ENCODE results near the gene CPA5. TPM values are rescaled to one million over a fixed set of nuclear protein-coding genes. Genes with fewer than 3 reads are reported as not detected.

The CPA5 gene
- total and polyA plus RNA-seq, 9 of the 15 experiments (the other 6 are each of a cell fraction or from before 2014, with no cell fraction given): 0.13 to 2.4 (median 0.91) TPM

- H3K27ac ChIP-seq (ENCODE audit: extremely low read depth, low read depth, low read length): no peak overlapping the region
- H3K27me3 ChIP-seq (ENCODE audit: control insufficient read depth in 2 of 2, insufficient read depth in 2 of 2, low read length in 2 of 2): peaks cover 15 to 42% of the 10 kb centered on the region in 2 experiments
- no peaks in the 10 kb centered on the region for H3K36me3 ChIP-seq (ENCODE audit: control insufficient read depth, insufficient read depth, low read length)
- ChIA-PET CTCF (ENCODE audit: low intra/inter-chr PET ratio) (no interaction called here), POLR2A (interaction anchor here (1.0 kb wide), 1 partner anchor 9 kb away, joined by 3 read pairs; no protein-coding TSS in a partner anchor)
- under 1% methylated on average over 10 of the region's 10 CpGs for WGBS (ENCODE audit: insufficient coverage, low coverage, missing lambda C conversion rate)
- no peak for ATAC-seq
- H3K4me1 ChIP-seq (replicated peaks in 1 of 2; ENCODE audit: control insufficient read depth in 2 of 2, insufficient read depth in 2 of 2, low read length in 2 of 2): no peaks in the 10 kb centered on the region; a peak in 1 of 5 replicates
- intact Hi-C loops (cut with micrococcal nuclease): loop anchor here (10.0 kb wide), 1 partner anchor 288 kb away; the partner anchor contains the start of gene KLHDC10
- H3K79me2 ChIP-seq (ENCODE audit: control insufficient read depth, insufficient read depth, low read length): no peaks in the 10 kb centered on the region
- H3K9ac ChIP-seq (ENCODE audit: insufficient read depth in 1 of 2, low read depth in 2 of 2, low read length in 2 of 2): no peak overlapping the region
- H3K4me2 ChIP-seq (ENCODE audit: insufficient read depth, low read length): no peak overlapping the region
- no peak overlapping the region for H2AFZ ChIP-seq (ENCODE audit: low read depth, low read length)
- peaks cover 5% of the 10 kb centered on the region; the same call in 1 of the 2 replicates for H3K9me3 ChIP-seq (replicated peaks; ENCODE audit: control insufficient read depth, insufficient read depth, low read depth, low read length)
- no peak for FAIRE-seq
- no peak overlapping the region for H3K4me3 ChIP-seq
- H4K20me1 ChIP-seq (replicated peaks; ENCODE audit: control insufficient read depth, insufficient read depth, low read length): no peaks in the 10 kb centered on the region
- in situ Hi-C loops (cut with MboI): no loop called here
- DNase-seq (ENCODE audit: extremely low read depth in 1 of 4, low spot score in 3 of 4): no peak
- H3K9me1 ChIP-seq (ENCODE audit: control insufficient read depth, insufficient read depth, low read length): no peaks in the 10 kb centered on the region
- no TSS peak for BruUV-seq (replicated peaks)
- TF ChIP-seq RBM17 (IDR thresholded peaks at IDR 0.05; ENCODE audit: borderline replicate concordance, low read depth, low read length) (no peak), GATA2 (CRISPR knock-in tag; IDR thresholded peaks at IDR 0.05) (no peak), MTA3 (IDR thresholded peaks at IDR 0.05; ENCODE audit: borderline replicate concordance) (no peak), SOX6 (IDR thresholded peaks at IDR 0.05) (no peak), SMAD1 (IDR thresholded peaks at IDR 0.05; ENCODE audit: low read depth, low read length, partially characterized antibody) (no peak), STAT5B (CRISPR knock-in tag; IDR thresholded peaks at IDR 0.05) (no peak), CHD7 (IDR thresholded peaks at IDR 0.05; ENCODE audit: low read depth, low read length) (no peak), ID3 (CRISPR knock-in tag; IDR thresholded peaks at IDR 0.05) (no peak), ID3 (tag; IDR thresholded peaks at IDR 0.05) (no peak)
Observed at GRCh38 chr7:130362251-130362816, 17.7 kb downstream of the CPA5 start.

All from K562 (cell line).